AG09319 (cell line): Measurements from ENCODE around the gene CFLAR.

Experiments used
- DNase-seq: peaks from one replicate; pipeline ENCODE4 v3.0.0-alpha.2; 2010; ENCODE audit warnings: low read depth; ENCODE audit errors: extremely low read depth
- TF ChIP-seq, protein P1 (sequence below): IDR thresholded peaks from 2 replicates; pipeline ENCODE4 v1.5.1; 2011; ENCODE audit warnings: low read depth, mild to moderate bottlenecking, inconsistent platforms, low read length, moderate library complexity

Gene CFLAR

GRCh38 chr2:201084863-201085262 lies 31.1 kb upstream of the CFLAR start:
- TF ChIP-seq, protein P1, sequence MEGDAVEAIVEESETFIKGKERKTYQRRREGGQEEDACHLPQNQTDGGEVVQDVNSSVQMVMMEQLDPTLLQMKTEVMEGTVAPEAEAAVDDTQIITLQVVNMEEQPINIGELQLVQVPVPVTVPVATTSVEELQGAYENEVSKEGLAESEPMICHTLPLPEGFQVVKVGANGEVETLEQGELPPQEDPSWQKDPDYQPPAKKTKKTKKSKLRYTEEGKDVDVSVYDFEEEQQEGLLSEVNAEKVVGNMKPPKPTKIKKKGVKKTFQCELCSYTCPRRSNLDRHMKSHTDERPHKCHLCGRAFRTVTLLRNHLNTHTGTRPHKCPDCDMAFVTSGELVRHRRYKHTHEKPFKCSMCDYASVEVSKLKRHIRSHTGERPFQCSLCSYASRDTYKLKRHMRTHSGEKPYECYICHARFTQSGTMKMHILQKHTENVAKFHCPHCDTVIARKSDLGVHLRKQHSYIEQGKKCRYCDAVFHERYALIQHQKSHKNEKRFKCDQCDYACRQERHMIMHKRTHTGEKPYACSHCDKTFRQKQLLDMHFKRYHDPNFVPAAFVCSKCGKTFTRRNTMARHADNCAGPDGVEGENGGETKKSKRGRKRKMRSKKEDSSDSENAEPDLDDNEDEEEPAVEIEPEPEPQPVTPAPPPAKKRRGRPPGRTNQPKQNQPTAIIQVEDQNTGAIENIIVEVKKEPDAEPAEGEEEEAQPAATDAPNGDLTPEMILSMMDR: no peak
- no peak for DNase-seq

DNA sequence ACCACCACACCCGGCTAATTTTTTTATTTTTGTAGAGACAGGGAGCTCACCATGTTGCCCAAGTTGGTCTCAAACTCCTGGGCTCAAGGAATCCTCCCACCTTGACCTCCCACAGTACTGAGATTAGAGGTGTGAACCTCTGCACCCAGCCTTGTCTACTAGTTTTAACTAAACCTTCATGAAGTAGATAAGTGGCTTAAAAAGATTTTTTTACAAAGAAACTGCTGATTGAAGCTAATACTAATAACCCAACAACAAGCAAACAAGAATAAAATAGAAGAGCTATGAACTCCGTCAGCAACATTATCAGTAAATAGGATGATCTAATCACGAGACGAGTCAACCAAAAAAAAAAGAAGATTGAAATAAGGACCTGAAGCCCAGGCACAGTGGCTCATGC lies 25.4 kb upstream of the CFLAR start:
- no peak for DNase-seq
- TF ChIP-seq, protein P1: no peak

DNA sequence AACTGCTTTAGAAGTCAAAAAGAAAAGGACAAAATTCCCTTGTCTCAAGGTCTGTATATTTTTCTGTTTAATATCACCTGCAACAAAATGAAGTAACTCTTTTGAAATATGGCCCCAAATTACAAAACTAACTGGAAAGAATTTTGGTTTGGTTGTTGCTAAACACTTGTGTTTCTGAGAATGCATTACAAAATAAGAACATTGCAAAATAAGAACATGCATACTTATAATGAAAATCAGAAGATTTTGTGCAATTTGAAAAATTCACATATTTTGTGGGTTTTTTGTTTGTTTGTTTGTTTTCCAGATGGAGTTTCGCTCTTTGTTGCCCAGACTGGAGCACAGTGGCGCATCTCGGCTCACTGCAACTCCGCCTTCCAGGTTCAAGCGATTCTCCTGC lies 22.4 kb upstream of the CFLAR start:
- TF ChIP-seq, protein P1: no peak
- no peak for DNase-seq

DNA sequence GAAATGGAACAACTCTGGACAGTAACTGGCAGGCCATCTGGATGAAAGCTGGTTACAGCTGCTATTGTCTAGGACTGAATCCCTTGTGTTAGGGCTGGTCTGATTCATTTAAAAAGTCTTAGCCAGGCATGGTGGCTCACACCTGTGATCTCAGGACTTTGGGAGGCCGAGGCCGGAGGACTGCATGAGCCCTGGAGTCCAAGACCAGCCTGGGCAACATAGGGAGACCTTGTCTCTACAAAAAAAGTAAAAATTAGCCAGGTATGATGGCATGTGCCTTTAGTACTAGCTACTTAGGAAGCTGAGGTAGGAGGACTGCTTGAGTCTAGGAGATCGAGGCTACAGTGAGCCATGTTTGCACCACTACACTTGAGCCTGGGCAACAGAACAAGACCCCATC lies 15.5 kb upstream of the CFLAR start:
- TF ChIP-seq, protein P1: no peak
- no peak for DNase-seq

DNA sequence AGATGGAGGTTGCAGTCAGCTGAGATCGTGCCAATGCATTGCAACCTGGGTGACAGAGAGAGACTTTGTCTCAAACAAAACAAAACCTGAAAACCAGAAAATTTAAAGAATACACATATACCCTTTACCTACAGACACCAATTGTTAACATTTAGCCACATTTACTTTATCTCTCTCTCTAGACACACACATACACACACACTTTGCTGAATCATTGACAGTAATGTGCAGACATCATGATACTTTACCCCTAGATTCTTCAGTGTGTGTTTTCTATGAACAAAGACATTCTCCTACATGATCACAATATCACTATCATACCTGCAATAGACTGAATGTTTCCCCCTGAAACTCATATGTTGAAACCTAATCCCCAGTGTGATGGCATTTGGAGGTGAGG lies 10.2 kb upstream of the CFLAR start:
- TF ChIP-seq, protein P1: no peak
- DNase-seq: no peak

DNA sequence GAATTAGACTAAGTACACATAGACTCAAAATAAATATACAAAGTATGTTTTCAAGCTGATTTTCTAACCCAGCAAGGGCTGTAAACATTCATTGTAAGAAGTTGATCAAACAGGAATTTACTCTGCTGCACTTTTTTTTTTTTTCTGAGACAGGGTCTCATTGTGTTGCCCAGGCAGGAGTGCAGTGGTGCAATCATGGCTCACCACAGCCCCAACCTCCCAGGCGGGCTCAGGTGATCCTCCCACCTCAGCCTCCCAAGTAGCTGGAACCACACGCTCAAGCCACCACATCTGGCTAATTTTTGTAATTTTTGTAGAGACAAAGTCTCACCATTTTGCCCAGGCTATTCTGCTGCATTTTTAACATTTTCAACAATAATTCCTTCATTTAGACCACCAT lies 8.3 kb upstream of the CFLAR start:
- TF ChIP-seq, protein P1: no peak
- no peak for DNase-seq

DNA sequence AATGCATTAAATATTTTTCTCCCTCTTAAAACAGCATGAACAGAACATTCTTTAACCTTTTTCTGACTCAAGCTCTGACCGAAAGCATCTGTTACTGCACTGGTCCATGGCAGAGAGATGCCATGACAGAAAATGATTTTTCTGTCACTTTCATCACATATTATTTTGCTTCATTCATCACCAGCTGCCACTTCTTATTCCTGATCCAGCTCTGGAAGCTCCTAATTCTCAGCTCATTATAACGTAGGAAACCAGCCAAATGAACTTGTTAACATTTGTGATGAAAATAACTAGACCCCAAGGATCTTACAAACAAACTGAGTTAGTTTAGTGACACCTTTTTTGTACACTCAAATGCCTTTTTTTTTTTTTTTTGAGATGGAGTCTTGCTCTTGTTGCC lies 7.6 kb upstream of the CFLAR start:
- TF ChIP-seq, protein P1: no peak
- DNase-seq: no peak
